Panc1 (cell line): Measurements from ENCODE around the gene PXDN. TPM values are rescaled to one million over a fixed set of nuclear protein-coding genes. Genes with fewer than 3 reads are reported as not detected.
A peak's percentile ranks its signal among the peaks of the same experiment; 100 is the strongest.

Source experiments
- ATAC-seq: fragments of 200-7000 bp; cut with Tn5 transposase; 2 replicates; pipeline ENCODE4 v1.9.1; 2020; ENCODE audit warnings: mild to moderate bottlenecking, moderate library complexity
- BruUV-seq: library from RNA; stranded (reverse); fragments of 400-500 nt; replicated peaks from 2 replicates; lab custom pipeline; 2021; lab: Mats Ljungman, UMichigan
- CTCF ChIA-PET: fragments of 300-600 bp; sonication (Branson Sonifier 250); formaldehyde crosslinking; loops from one replicate; lab custom pipeline; 2022; ENCODE audit warnings: antibody characterized with exemption; lab: Charles Lee
- POLR2A ChIA-PET: fragments of 300-600 bp; sonication (Branson Sonifier 250); formaldehyde crosslinking; loops from one replicate; lab custom pipeline; 2022; ENCODE audit warnings: antibody characterized with exemption; lab: Charles Lee
- DNase-seq: peaks from one replicate; pipeline ENCODE4 v3.0.0-alpha.2; 2010; ENCODE audit warnings: low read depth, low spot score
- H3K27ac ChIP-seq: 2 replicates; pipeline ENCODE4 v1.5.1; 2011; ENCODE audit warnings: mild to moderate bottlenecking, low read length, inconsistent platforms
- H3K27me3 ChIP-seq: fragments of 200-500 bp; sonication (Bioruptor generic); 2 replicates; pipeline ENCODE4 v1.6.0; 2014; ENCODE audit warnings: low read length, inconsistent platforms; ENCODE audit not compliant: control insufficient read depth, insufficient read depth
- H3K36me3 ChIP-seq: fragments of 200-500 bp; sonication (Bioruptor generic); 2 replicates; pipeline ENCODE4 v1.5.1; 2014; ENCODE audit warnings: inconsistent platforms, mild to moderate bottlenecking, low read length, moderate library complexity; ENCODE audit not compliant: control insufficient read depth, insufficient read depth
- H3K4me1 ChIP-seq: 2 replicates; pipeline ENCODE4 v1.5.1; 2011; ENCODE audit warnings: inconsistent platforms, mild to moderate bottlenecking, low read length, moderate library complexity; ENCODE audit not compliant: control insufficient read depth, insufficient read depth
- H3K4me3 ChIP-seq, 2 experiments: 2 replicates each; pipeline ENCODE4 v1.5.1; 2011 to 2012; ENCODE audit warnings: low read depth in 2 of 2, low read length in 2 of 2, mild to moderate bottlenecking in 2 of 2, inconsistent platforms in 1 of 2, moderate library complexity in 1 of 2
- H3K9me3 ChIP-seq: fragments of 200-500 bp; sonication (Bioruptor generic); 2 replicates; pipeline ENCODE4 v1.5.1; 2014; ENCODE audit warnings: low read depth, mild to moderate bottlenecking, inconsistent platforms, low read length, moderate library complexity; ENCODE audit not compliant: control insufficient read depth, insufficient read depth
- POLR2AphosphoS5 ChIP-seq: IDR thresholded peaks from 2 replicates; pipeline ENCODE4 v1.6.1; 2012; ENCODE audit warnings: mild to moderate bottlenecking, low read depth, low read length, moderate library complexity
- SIN3A ChIP-seq: IDR thresholded peaks from 2 replicates; pipeline ENCODE4 v1.6.1; 2012; ENCODE audit warnings: low read depth, mild to moderate bottlenecking, low read length, moderate library complexity, borderline replicate concordance; ENCODE audit not compliant: insufficient read depth
- TCF7L2 ChIP-seq: IDR thresholded peaks from 2 replicates; pipeline ENCODE4 v1.6.1; 2011; ENCODE audit warnings: mild to moderate bottlenecking, low read depth, low read length, inconsistent platforms
- in situ Hi-C: cut with HindIII; loops from 2 replicates; pipeline ENCODE4 v1.10.0; 2016; ENCODE audit warnings: low sequenced_read_pairs, low pct_unique_long_range_greater_than_20kb
- intact Hi-C: fragments of 100-400 bp; cut with micrococcal nuclease; formaldehyde crosslinking; loops from one replicate; pipeline ENCODE4 v1.10.0; 2022; ENCODE audit not compliant: unreplicated experiment
- total RNA-seq: library from RNA; stranded (reverse); gene quantifications from one replicate; pipeline ENCODE4 v1.2.1, GENCODE V29; 2021; ENCODE audit not compliant: unreplicated experiment
- TF ChIP-seq, protein P1 (sequence below): fragments of 450-650 bp; IDR thresholded peaks from 2 replicates; pipeline ENCODE4 v1.5.1; 2017; ENCODE audit warnings: mild to moderate bottlenecking
- TF ChIP-seq, protein P2 (sequence below), 2 experiments: IDR thresholded peaks; 2 replicates each; pipeline ENCODE4 v1.6.1; 2011 to 2012; ENCODE audit warnings: low read depth in 2 of 2, control low read depth in 1 of 2, low read length in 1 of 2, mild to moderate bottlenecking in 1 of 2, moderate library complexity in 1 of 2; ENCODE audit not compliant: insufficient read depth in 1 of 2

PXDN gene
- total RNA-seq, 1 experiment from 2014 or later, result 2.5 TPM

DNA sequence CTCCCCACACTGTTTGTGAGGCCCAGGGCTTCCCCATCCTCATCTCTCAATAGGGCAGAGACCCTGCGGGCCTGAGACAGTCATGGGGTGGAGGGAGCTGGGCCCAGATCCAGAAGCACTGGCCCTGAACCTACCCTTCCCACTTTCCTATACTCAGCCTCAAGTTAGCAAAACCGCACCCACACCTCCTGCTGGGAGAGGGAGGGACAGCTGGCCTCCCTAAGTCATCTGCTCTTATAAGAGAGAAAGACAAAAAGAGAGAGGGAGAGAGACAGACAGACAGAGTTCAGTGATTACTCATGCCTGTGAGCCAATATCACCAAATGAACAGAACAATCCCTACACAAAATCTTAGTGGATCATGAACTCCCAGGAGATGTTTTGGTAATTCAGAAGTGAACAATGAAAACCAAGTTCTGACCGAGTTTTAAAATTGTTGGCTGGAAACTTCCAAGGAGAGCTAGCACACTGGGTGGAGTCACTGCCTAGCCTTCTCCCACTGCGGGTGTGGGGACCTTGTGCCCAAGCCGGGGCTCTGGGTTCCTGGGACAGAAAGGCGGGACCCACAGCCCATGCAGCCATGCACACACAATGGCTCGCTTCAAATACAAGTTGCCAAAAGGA lies 130.5 kb downstream of the PXDN start:
- intact Hi-C loops, result no loop called here
- no peaks in the 10 kb centered on the region for H3K27me3 ChIP-seq
- H3K27ac ChIP-seq, result peak overlapping the region; percentile 84
- H3K4me3 ChIP-seq, result no peak overlapping the region
- TF ChIP-seq SIN3A (no peak), POLR2AphosphoS5 (no peak), TCF7L2 (no peak)
- TF ChIP-seq, protein P1, sequence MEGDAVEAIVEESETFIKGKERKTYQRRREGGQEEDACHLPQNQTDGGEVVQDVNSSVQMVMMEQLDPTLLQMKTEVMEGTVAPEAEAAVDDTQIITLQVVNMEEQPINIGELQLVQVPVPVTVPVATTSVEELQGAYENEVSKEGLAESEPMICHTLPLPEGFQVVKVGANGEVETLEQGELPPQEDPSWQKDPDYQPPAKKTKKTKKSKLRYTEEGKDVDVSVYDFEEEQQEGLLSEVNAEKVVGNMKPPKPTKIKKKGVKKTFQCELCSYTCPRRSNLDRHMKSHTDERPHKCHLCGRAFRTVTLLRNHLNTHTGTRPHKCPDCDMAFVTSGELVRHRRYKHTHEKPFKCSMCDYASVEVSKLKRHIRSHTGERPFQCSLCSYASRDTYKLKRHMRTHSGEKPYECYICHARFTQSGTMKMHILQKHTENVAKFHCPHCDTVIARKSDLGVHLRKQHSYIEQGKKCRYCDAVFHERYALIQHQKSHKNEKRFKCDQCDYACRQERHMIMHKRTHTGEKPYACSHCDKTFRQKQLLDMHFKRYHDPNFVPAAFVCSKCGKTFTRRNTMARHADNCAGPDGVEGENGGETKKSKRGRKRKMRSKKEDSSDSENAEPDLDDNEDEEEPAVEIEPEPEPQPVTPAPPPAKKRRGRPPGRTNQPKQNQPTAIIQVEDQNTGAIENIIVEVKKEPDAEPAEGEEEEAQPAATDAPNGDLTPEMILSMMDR, result no peak
- TF ChIP-seq, protein P2, sequence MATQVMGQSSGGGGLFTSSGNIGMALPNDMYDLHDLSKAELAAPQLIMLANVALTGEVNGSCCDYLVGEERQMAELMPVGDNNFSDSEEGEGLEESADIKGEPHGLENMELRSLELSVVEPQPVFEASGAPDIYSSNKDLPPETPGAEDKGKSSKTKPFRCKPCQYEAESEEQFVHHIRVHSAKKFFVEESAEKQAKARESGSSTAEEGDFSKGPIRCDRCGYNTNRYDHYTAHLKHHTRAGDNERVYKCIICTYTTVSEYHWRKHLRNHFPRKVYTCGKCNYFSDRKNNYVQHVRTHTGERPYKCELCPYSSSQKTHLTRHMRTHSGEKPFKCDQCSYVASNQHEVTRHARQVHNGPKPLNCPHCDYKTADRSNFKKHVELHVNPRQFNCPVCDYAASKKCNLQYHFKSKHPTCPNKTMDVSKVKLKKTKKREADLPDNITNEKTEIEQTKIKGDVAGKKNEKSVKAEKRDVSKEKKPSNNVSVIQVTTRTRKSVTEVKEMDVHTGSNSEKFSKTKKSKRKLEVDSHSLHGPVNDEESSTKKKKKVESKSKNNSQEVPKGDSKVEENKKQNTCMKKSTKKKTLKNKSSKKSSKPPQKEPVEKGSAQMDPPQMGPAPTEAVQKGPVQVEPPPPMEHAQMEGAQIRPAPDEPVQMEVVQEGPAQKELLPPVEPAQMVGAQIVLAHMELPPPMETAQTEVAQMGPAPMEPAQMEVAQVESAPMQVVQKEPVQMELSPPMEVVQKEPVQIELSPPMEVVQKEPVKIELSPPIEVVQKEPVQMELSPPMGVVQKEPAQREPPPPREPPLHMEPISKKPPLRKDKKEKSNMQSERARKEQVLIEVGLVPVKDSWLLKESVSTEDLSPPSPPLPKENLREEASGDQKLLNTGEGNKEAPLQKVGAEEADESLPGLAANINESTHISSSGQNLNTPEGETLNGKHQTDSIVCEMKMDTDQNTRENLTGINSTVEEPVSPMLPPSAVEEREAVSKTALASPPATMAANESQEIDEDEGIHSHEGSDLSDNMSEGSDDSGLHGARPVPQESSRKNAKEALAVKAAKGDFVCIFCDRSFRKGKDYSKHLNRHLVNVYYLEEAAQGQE (IDR thresholded peaks at IDR 0.05; ENCODE audit: insufficient read depth in 1 of 2, low read depth in 2 of 2, low read length in 1 of 2), result no peak
- ChIA-PET POLR2A (no interaction called here), CTCF (no interaction called here)
- no peaks in the 10 kb centered on the region for H3K36me3 ChIP-seq
- 0 out of 2 replicates have a peak, but pooled peaks have one; percentile 36 for ATAC-seq
- peaks cover 20% of the 10 kb centered on the region for H3K4me1 ChIP-seq
- no peaks in the 10 kb centered on the region for H3K9me3 ChIP-seq
- no peak for DNase-seq
- BruUV-seq, result no TSS peak
- in situ Hi-C loops, result no loop called here

DNA sequence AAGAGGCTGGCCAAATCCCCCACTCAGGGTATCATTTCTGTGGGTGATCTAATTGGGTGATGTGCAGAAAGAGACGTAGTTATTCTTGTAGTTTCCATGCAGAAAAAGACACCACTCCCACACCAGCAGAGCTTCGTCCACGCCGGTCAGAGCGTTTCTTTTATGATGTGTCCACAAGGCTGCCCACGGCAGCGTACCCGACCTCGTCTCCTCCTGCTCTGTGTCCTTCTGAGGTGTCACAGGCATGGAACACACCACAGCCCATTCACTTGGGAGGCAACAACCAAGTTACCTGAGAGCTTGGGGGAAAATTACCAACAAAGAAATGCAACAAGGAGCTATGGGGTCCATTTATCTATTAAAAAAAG lies 131.3 kb downstream of the PXDN start:
- Histone ChIP-seq H3K4me1 (peaks cover 13% of the 10 kb centered on the region), H3K4me3 (no peak overlapping the region), H3K9me3 (no peaks in the 10 kb centered on the region), H3K36me3 (no peaks in the 10 kb centered on the region), H3K27ac (peak overlapping the region; percentile 84), H3K27me3 (no peaks in the 10 kb centered on the region)
- BruUV-seq, result no TSS peak
- intact Hi-C loops (no loop called here), in situ Hi-C loops (no loop called here)
- TF ChIP-seq POLR2AphosphoS5, result no peak
- TF ChIP-seq, protein P1, result no peak
- TF ChIP-seq, protein P2 (IDR thresholded peaks at IDR 0.05; ENCODE audit: insufficient read depth in 1 of 2, low read depth in 2 of 2, low read length in 1 of 2), result no peak
- no peak for TF ChIP-seq TCF7L2
- TF ChIP-seq SIN3A, result no peak
- ChIA-PET POLR2A (no interaction called here), CTCF (no interaction called here)
- DNase-seq (no peak), ATAC-seq (no peak)
